GM18867 (cell line): ENCODE results near the gene ZC3H10.

Source experiments
- ATAC-seq: cut with Tn5 transposase; IDR thresholded peaks from one replicate; pipeline ENCODE4 v1.9.1; 2021; ENCODE audit warnings: mild to moderate bottlenecking, moderate library complexity; ENCODE audit not compliant: unreplicated experiment

The ZC3H10 gene

DNA sequence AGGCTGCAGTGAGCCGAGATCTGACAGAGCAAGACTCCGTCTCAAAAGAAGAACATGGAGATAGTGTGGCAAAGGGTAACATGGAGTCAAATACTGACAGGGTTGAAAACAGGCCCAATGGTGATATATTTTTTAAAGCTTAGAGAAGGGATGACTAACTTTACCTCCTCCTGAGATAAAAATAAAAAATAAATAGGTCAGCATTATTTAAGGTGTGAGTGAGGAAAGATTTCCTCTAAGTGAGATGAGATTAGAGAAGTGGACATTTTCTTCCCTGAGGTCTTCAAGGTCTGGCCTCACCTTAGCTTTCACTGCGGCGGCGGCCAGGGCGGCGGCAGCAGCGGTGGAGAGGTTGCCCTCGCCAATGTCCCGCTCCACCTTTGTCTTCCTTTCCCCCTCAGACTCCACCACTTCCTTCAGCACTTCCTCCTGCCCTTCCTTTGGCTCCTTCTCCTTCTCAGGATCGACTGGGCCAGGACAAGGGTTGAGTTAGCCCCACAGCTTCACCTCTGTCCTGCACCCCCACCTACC lies 51.2 kb downstream of the ZC3H10 start:
- ATAC-seq: no peak

- no peak for ATAC-seq
These were observed 54.8 kb downstream of the ZC3H10 start for GRCh38 chr12:56172839-56173238.
